ENCODE results near the gene OR1F1.
"Not testable (repeated sequence)": the region's sequence is repeated elsewhere in the genome, so short reads cannot be mapped to it uniquely, and the experiment has no call there.

The OR1F1 gene

GRCh38 chr16:3150346-3151218 is 37.4 kb upstream of the OR1F1 start:
- peak; percentile 57 to 97 (median 89) for DNase-seq

- DNase-seq, result no peak
Observed at GRCh38 chr16:3152027-3152276, 36.1 kb upstream of the OR1F1 start.

GRCh38 chr16:3152277-3152990 is 35.6 kb upstream of the OR1F1 start:
- peak in 57 of 58 donors; percentile 34 to 92 (median 76) for DNase-seq

GRCh38 chr16:3152991-3153368 is 35.0 kb upstream of the OR1F1 start:
- DNase-seq, result no peak

GRCh38 chr16:3155181-3155580 is 32.8 kb upstream of the OR1F1 start:
- DNase-seq, result no peak

- DNase-seq, result no peak
Observed at GRCh38 chr16:3155972-3156371, 32.0 kb upstream of the OR1F1 start.

GRCh38 chr16:3157229-3158025 is 30.6 kb upstream of the OR1F1 start:
- DNase-seq, result peak in 24 of 58 donors; percentile 6 to 59 (median 28)

GRCh38 chr16:3158026-3158509 is 29.9 kb upstream of the OR1F1 start:
- DNase-seq, result no peak

- peak in 36 of 58 donors; percentile 8 to 64 (median 30) for DNase-seq
Observed at GRCh38 chr16:3158510-3159314, 29.3 kb upstream of the OR1F1 start.

GRCh38 chr16:3161235-3162018 is 26.6 kb upstream of the OR1F1 start:
- DNase-seq, result no peak

GRCh38 chr16:3164121-3164991 is 23.6 kb upstream of the OR1F1 start:
- no peak for DNase-seq

GRCh38 chr16:3165111-3165822 is 22.7 kb upstream of the OR1F1 start:
- DNase-seq, result no peak

GRCh38 chr16:3166505-3166886 is 21.5 kb upstream of the OR1F1 start:
- DNase-seq, result no peak

- not testable (repeated sequence) for DNase-seq
Observed at GRCh38 chr16:3168729-3169128, 19.3 kb upstream of the OR1F1 start.

- DNase-seq, result no peak
Observed at GRCh38 chr16:3170440-3171180, 17.4 kb upstream of the OR1F1 start.

GRCh38 chr16:3171181-3171854 is 16.7 kb upstream of the OR1F1 start:
- no peak for DNase-seq
